ENCODE measurements around the gene DEXI. TPM values are rescaled to one million over a fixed set of nuclear protein-coding genes. Genes with fewer than 3 reads are reported as not detected.

The DEXI gene
- total RNA-seq, 1 donor from 2014 or later = 110 TPM

- intact Hi-C loops (cut with micrococcal nuclease) = no loop called here
- Histone ChIP-seq H3K4me3 (no peak overlapping the region), H3K27me3 (ENCODE audit: low read depth) (no peaks in the 10 kb centered on the region), H3K36me3 (peaks cover 57% of the 10 kb centered on the region), H3K4me1 (peaks cover 6% of the 10 kb centered on the region), H3K27ac (replicated peaks) (no peak overlapping the region), H3K9me3 (replicated peaks) (no peaks in the 10 kb centered on the region)
- no peak for DNase-seq
- no peak for TF ChIP-seq CTCF (IDR thresholded peaks at IDR 0.05; ENCODE audit: borderline replicate concordance)
These were observed 45.3 kb upstream of the DEXI start for GRCh38 chr16:10987361-10988163.

- peaks cover 59% of the 10 kb centered on the region for H3K36me3 ChIP-seq
- TF ChIP-seq CTCF (IDR thresholded peaks at IDR 0.05; ENCODE audit: borderline replicate concordance) = no peak
- DNase-seq = no peak
- no peaks in the 10 kb centered on the region for H3K9me3 ChIP-seq (replicated peaks)
- H3K4me1 ChIP-seq = peaks cover 14% of the 10 kb centered on the region
- H3K4me3 ChIP-seq = no peak overlapping the region
- no peaks in the 10 kb centered on the region for H3K27me3 ChIP-seq (ENCODE audit: low read depth)
- H3K27ac ChIP-seq (replicated peaks) = no peak overlapping the region
- intact Hi-C loops (cut with micrococcal nuclease) = no loop called here
These were observed 42.2 kb upstream of the DEXI start for GRCh38 chr16:10984509-10984908.

GRCh38 chr16:10983159-10983558 lies 40.9 kb upstream of the DEXI start:
- H3K4me1 ChIP-seq = peaks cover 14% of the 10 kb centered on the region
- H3K27me3 ChIP-seq (ENCODE audit: low read depth) = no peaks in the 10 kb centered on the region
- peak overlapping the region; percentile 56 for H3K27ac ChIP-seq (replicated peaks)
- intact Hi-C loops (cut with micrococcal nuclease) = no loop called here
- H3K36me3 ChIP-seq = peaks cover 57% of the 10 kb centered on the region
- no peak for DNase-seq
- TF ChIP-seq CTCF (IDR thresholded peaks at IDR 0.05; ENCODE audit: borderline replicate concordance) = peak; percentile 32
- no peaks in the 10 kb centered on the region for H3K9me3 ChIP-seq (replicated peaks)
- H3K4me3 ChIP-seq = no peak overlapping the region

- peaks cover 14% of the 10 kb centered on the region for H3K4me1 ChIP-seq
- no peak for DNase-seq
- H3K9me3 ChIP-seq (replicated peaks) = no peaks in the 10 kb centered on the region
- intact Hi-C loops (cut with micrococcal nuclease) = no loop called here
- TF ChIP-seq CTCF (IDR thresholded peaks at IDR 0.05; ENCODE audit: borderline replicate concordance) = no peak
- H3K27me3 ChIP-seq (ENCODE audit: low read depth) = no peaks in the 10 kb centered on the region
- H3K4me3 ChIP-seq = no peak overlapping the region
- peak overlapping the region; percentile 56 for H3K27ac ChIP-seq (replicated peaks)
- H3K36me3 ChIP-seq = peaks cover 57% of the 10 kb centered on the region
These were observed 40.3 kb upstream of the DEXI start for GRCh38 chr16:10982465-10983150.

GRCh38 chr16:10981697-10982216 lies 39.5 kb upstream of the DEXI start:
- Histone ChIP-seq H3K4me1 (peaks cover 14% of the 10 kb centered on the region), H3K27ac (replicated peaks) (peak overlapping the region; percentile 56), H3K4me3 (no peak overlapping the region), H3K27me3 (ENCODE audit: low read depth) (no peaks in the 10 kb centered on the region), H3K36me3 (peaks cover 59% of the 10 kb centered on the region), H3K9me3 (replicated peaks) (no peaks in the 10 kb centered on the region)
- no peak for DNase-seq
- peak; percentile 28 for TF ChIP-seq CTCF (IDR thresholded peaks at IDR 0.05; ENCODE audit: borderline replicate concordance)
- intact Hi-C loops (cut with micrococcal nuclease) = no loop called here

Data from left ventricle myocardium inferior (tissue), 1 donor.